ENCODE data around the gene MBNL2. TPM values are rescaled to one million over a fixed set of nuclear protein-coding genes. Genes with fewer than 3 reads are reported as not detected.

The MBNL2 gene
- total RNA-seq, 1 experiment from 2014 or later: 0.17 TPM

- H2BK15ac ChIP-seq (ENCODE audit: low read depth, low read length): no peak overlapping the region
- no peaks in the 10 kb centered on the region for H3K4me1 Mint-ChIP-seq
- H4K5ac ChIP-seq (ENCODE audit: insufficient read length, low read depth, low read length): no peak overlapping the region
- no peak overlapping the region for H3K56ac ChIP-seq (ENCODE audit: insufficient read length, low read depth, low read length)
- no peaks in the 10 kb centered on the region for H3K36me3 Mint-ChIP-seq (ENCODE audit: insufficient read depth in 1 of 3, low read depth in 3 of 3)
- H2AFZ ChIP-seq (ENCODE audit: low read length): no peak overlapping the region
- peaks cover 3% of the 10 kb centered on the region; the same call in 1 of the 2 replicates for H3K27me3 Mint-ChIP-seq (ENCODE audit: low read depth)
- no peak overlapping the region for H3K4me3 Mint-ChIP-seq
- DNase-seq: no peak
- H4K8ac ChIP-seq (replicated peaks; ENCODE audit: insufficient read length, low read depth, low read length): no peak overlapping the region
- H3K4me2 ChIP-seq (ENCODE audit: insufficient read depth, insufficient read length, low read length): no peak overlapping the region
- H3K79me2 ChIP-seq (ENCODE audit: insufficient read depth, low read length): no peaks in the 10 kb centered on the region
- H2BK120ac ChIP-seq (ENCODE audit: low read depth, low read length, poor library complexity, severe bottlenecking): no peak overlapping the region
- H3K9me3 ChIP-seq (ENCODE audit: control insufficient read depth, low read depth, low read length): no peaks in the 10 kb centered on the region
- H2BK20ac ChIP-seq (ENCODE audit: low read depth, low read length, poor library complexity, severe bottlenecking): no peak overlapping the region
- no peak overlapping the region for H3K27ac ChIP-seq (ENCODE audit: insufficient read length, low read depth, low read length)
- no peak overlapping the region for H2BK5ac ChIP-seq (ENCODE audit: insufficient read length, low read length)
- no peak overlapping the region for H3K14ac ChIP-seq (ENCODE audit: insufficient read depth, low read length)
- H2AK5ac ChIP-seq (ENCODE audit: insufficient read length, low read length): no peak overlapping the region
- H3K23ac ChIP-seq (ENCODE audit: insufficient read length, low read depth, low read length): no peak overlapping the region
- no peak overlapping the region for H3K4ac ChIP-seq (ENCODE audit: low read depth, low read length)
- H3K4me1 ChIP-seq (ENCODE audit: insufficient read depth, low read length): no peaks in the 10 kb centered on the region
- no peak for TF ChIP-seq CTCF (conservative IDR thresholded peaks at IDR 0.05)
- H3K18ac ChIP-seq (ENCODE audit: insufficient read length, low read depth, low read length): no peak overlapping the region
- no peak overlapping the region for H2BK12ac ChIP-seq (ENCODE audit: insufficient read length, low read depth, low read length)
- H3K9ac ChIP-seq (ENCODE audit: extremely low read depth, insufficient read length, low read length): no peak overlapping the region
- no peaks in the 10 kb centered on the region for H3K9me3 Mint-ChIP-seq
- H3K79me1 ChIP-seq (ENCODE audit: insufficient read depth, low read depth, low read length, poor library complexity, severe bottlenecking): no peaks in the 10 kb centered on the region
- no peaks in the 10 kb centered on the region for H3K23me2 ChIP-seq (ENCODE audit: insufficient read length, low read depth, low read length, poor library complexity, severe bottlenecking)
- H3K27me3 ChIP-seq (ENCODE audit: insufficient read depth, low read length): no peaks in the 10 kb centered on the region
- H4K91ac ChIP-seq (ENCODE audit: insufficient read length, low read depth, low read length): no peak overlapping the region
- H3T11ph ChIP-seq (ENCODE audit: low read length): no peak overlapping the region
- H3K27ac Mint-ChIP-seq: no peak overlapping the region
- H4K20me1 ChIP-seq (ENCODE audit: control insufficient read depth, insufficient read depth, insufficient read length): no peaks in the 10 kb centered on the region
- no CpG with 5 or more reads among the region's 3 CpGs for whole genome bisulfite sequencing (ENCODE audit: extremely low coverage, insufficient read length, low lambda C conversion rate)
Measured at GRCh38 chr13:97300871-97301270, 78.7 kb downstream of the MBNL2 start.

Measured in H9 (cell line).